Panc1 (cell line): Measurements from ENCODE around the gene ALDH7A1.

Source experiments
- POLR2AphosphoS5 ChIP-seq: IDR thresholded peaks from 2 replicates; pipeline ENCODE4 v1.6.1; 2012; ENCODE audit warnings: mild to moderate bottlenecking, low read depth, low read length, moderate library complexity
- SIN3A ChIP-seq: IDR thresholded peaks from 2 replicates; pipeline ENCODE4 v1.6.1; 2012; ENCODE audit warnings: low read depth, mild to moderate bottlenecking, low read length, moderate library complexity, borderline replicate concordance; ENCODE audit not compliant: insufficient read depth
- TCF7L2 ChIP-seq: IDR thresholded peaks from 2 replicates; pipeline ENCODE4 v1.6.1; 2011; ENCODE audit warnings: mild to moderate bottlenecking, low read depth, low read length, inconsistent platforms
- TF ChIP-seq, protein P1 (sequence below): fragments of 450-650 bp; IDR thresholded peaks from 2 replicates; pipeline ENCODE4 v1.5.1; 2017; ENCODE audit warnings: mild to moderate bottlenecking
- TF ChIP-seq, protein P2 (sequence below), 2 experiments: IDR thresholded peaks; 2 replicates each; pipeline ENCODE4 v1.6.1; 2011 to 2012; ENCODE audit warnings: low read depth in 2 of 2, control low read depth in 1 of 2, low read length in 1 of 2, mild to moderate bottlenecking in 1 of 2, moderate library complexity in 1 of 2; ENCODE audit not compliant: insufficient read depth in 1 of 2

- TF ChIP-seq, protein P1, sequence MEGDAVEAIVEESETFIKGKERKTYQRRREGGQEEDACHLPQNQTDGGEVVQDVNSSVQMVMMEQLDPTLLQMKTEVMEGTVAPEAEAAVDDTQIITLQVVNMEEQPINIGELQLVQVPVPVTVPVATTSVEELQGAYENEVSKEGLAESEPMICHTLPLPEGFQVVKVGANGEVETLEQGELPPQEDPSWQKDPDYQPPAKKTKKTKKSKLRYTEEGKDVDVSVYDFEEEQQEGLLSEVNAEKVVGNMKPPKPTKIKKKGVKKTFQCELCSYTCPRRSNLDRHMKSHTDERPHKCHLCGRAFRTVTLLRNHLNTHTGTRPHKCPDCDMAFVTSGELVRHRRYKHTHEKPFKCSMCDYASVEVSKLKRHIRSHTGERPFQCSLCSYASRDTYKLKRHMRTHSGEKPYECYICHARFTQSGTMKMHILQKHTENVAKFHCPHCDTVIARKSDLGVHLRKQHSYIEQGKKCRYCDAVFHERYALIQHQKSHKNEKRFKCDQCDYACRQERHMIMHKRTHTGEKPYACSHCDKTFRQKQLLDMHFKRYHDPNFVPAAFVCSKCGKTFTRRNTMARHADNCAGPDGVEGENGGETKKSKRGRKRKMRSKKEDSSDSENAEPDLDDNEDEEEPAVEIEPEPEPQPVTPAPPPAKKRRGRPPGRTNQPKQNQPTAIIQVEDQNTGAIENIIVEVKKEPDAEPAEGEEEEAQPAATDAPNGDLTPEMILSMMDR: no peak
- TF ChIP-seq POLR2AphosphoS5 (no peak), SIN3A (no peak), TCF7L2 (no peak)
- TF ChIP-seq, protein P2, sequence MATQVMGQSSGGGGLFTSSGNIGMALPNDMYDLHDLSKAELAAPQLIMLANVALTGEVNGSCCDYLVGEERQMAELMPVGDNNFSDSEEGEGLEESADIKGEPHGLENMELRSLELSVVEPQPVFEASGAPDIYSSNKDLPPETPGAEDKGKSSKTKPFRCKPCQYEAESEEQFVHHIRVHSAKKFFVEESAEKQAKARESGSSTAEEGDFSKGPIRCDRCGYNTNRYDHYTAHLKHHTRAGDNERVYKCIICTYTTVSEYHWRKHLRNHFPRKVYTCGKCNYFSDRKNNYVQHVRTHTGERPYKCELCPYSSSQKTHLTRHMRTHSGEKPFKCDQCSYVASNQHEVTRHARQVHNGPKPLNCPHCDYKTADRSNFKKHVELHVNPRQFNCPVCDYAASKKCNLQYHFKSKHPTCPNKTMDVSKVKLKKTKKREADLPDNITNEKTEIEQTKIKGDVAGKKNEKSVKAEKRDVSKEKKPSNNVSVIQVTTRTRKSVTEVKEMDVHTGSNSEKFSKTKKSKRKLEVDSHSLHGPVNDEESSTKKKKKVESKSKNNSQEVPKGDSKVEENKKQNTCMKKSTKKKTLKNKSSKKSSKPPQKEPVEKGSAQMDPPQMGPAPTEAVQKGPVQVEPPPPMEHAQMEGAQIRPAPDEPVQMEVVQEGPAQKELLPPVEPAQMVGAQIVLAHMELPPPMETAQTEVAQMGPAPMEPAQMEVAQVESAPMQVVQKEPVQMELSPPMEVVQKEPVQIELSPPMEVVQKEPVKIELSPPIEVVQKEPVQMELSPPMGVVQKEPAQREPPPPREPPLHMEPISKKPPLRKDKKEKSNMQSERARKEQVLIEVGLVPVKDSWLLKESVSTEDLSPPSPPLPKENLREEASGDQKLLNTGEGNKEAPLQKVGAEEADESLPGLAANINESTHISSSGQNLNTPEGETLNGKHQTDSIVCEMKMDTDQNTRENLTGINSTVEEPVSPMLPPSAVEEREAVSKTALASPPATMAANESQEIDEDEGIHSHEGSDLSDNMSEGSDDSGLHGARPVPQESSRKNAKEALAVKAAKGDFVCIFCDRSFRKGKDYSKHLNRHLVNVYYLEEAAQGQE (IDR thresholded peaks at IDR 0.05; ENCODE audit: insufficient read depth in 1 of 2, low read depth in 2 of 2, low read length in 1 of 2): no peak
These were observed 15.3 kb downstream of the ALDH7A1 start for GRCh38 chr5:126579716-126580115.
